ENCODE results near the gene LSS. TPM values are rescaled to one million over a fixed set of nuclear protein-coding genes. Genes with fewer than 3 reads are reported as not detected.
A peak's percentile ranks its signal among the peaks of the same experiment; 100 is the strongest.
"Not testable (repeated sequence)": the region's sequence is repeated elsewhere in the genome, so short reads cannot be mapped to it uniquely, and the experiment has no call there.

LSS gene
- total RNA-seq, 2 experiments from 2014 or later, result 47.8 to 53.3 TPM

- H3K4me1 Mint-ChIP-seq, result peaks cover 6% of the 10 kb centered on the region
- H3K27me3 Mint-ChIP-seq, result peaks cover 23% of the 10 kb centered on the region
- H3K27ac Mint-ChIP-seq, result no peak overlapping the region
- H3K36me3 Mint-ChIP-seq (ENCODE audit: low read depth), result peaks cover 2% of the 10 kb centered on the region
- no peak overlapping the region for H3K4me3 Mint-ChIP-seq
- POLR2A ChIA-PET, result no interaction called here
- CTCF ChIA-PET, result no interaction called here
- H3K9me3 Mint-ChIP-seq, result peaks cover 26% of the 10 kb centered on the region
- DNase-seq, result no peak
Measured at GRCh38 chr21:46171585-46171984, 57.0 kb downstream of the LSS start.

DNA sequence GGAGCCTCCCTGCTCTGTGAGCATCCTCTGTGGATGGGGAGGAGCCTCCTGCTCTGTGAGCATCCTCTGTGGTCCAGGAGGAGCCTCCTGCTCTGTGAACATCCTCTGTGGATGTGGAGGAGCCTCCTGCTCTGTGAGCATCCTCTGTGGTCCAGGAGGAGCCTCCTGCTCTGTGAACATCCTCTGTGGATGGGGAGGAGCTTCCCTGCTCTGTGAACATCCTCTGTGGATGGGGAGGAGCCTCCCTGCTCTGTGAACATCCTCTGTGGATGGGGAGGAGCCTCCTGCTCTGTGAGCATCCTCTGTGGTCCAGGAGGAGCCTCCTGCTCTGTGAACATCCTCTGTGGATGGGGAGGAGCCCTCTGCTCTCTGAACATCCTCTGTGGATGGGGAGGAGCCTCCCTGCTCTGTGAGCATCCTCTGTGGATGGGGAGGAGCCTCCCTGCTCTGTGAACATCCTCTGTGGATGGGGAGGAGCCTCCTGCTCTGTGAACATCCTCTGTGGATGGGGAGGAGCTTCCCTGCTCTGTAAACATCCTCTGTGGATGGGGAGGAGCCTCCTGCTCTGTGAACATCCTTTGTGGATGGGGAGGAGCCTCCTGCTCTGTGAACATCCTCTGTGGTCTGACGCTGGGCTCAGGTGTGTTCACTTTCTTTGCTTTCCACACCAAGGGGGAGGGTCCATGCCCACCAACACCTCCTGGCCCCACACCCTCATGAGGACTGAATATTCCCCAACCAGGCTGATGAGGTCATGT is 58.0 kb downstream of the LSS start:
- H3K4me1 Mint-ChIP-seq; H3K36me3 Mint-ChIP-seq (ENCODE audit: low read depth); POLR2A ChIA-PET; H3K4me3 Mint-ChIP-seq; CTCF ChIA-PET: not testable (repeated sequence)
- Mint-ChIP-seq H3K9me3 (peaks cover 19% of the 10 kb centered on the region), H3K27me3 (peaks cover 14% of the 10 kb centered on the region), H3K27ac (peak overlapping the region; percentile 9)
- peak; percentile 38 for DNase-seq

DNA sequence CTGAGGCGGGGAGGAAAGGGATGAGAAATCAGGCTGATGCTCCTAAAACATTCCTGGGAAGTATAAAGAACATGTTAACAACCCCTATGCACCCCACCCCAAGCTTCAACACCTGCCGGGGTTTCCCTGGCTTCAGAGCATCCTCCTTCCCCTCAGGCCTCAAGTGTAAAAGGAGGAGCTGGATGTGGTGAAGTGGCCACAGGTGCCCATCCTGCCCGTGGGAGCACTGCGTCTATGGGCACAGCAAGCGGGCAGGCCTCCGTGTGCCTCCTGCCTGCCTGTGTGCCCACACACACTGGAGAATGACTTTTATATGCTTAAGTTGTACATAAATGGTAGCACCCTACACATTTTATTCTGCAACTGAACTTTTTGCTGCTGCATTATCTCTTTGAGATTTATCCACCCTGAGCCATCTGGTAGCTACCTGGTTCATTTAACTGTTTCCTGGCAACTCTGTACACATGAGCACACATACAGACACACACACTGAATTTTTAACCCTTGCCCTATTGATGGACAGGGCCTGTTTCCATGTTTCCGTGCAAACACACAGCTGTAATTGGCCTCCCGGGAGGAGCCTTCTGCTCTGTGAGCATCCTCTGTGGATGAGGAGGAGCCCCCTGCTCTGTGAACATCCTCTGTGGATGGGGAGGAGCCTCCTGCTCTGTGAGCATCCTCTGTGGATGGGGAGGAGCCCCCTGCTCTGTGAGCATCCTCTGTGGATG is 59.8 kb downstream of the LSS start:
- peaks cover 6% of the 10 kb centered on the region for H3K4me1 Mint-ChIP-seq
- H3K27ac Mint-ChIP-seq, result no peak overlapping the region
- ChIA-PET POLR2A (no interaction called here), CTCF (no interaction called here)
- H3K27me3 Mint-ChIP-seq, result no peaks in the 10 kb centered on the region
- H3K4me3 Mint-ChIP-seq, result no peak overlapping the region
- no peak for DNase-seq
- H3K9me3 Mint-ChIP-seq, result peaks cover 6% of the 10 kb centered on the region
- H3K36me3 Mint-ChIP-seq (ENCODE audit: low read depth), result no peaks in the 10 kb centered on the region

GRCh38 chr21:46168238-46168637 is 60.3 kb downstream of the LSS start:
- POLR2A ChIA-PET, result no interaction called here
- Mint-ChIP-seq H3K36me3 (ENCODE audit: low read depth) (no peaks in the 10 kb centered on the region), H3K27me3 (no peaks in the 10 kb centered on the region), H3K27ac (no peak overlapping the region), H3K4me1 (peaks cover 6% of the 10 kb centered on the region), H3K4me3 (no peak overlapping the region), H3K9me3 (peaks cover under 1% of the 10 kb centered on the region)
- CTCF ChIA-PET, result no interaction called here
- no peak for DNase-seq

GRCh38 chr21:46165098-46165497 is 63.5 kb downstream of the LSS start:
- POLR2A ChIA-PET, result no interaction called here

GRCh38 chr21:46163380-46163779 is 65.2 kb downstream of the LSS start:
- no peaks in the 10 kb centered on the region for H3K9me3 Mint-ChIP-seq
- POLR2A ChIA-PET, result no interaction called here
- CTCF ChIA-PET, result interaction anchor here (1.8 kb wide), 1 partner anchor 10 kb away, joined by 4 read pairs; no protein-coding TSS in a partner anchor
- no peak for DNase-seq
- H3K27ac Mint-ChIP-seq, result no peak overlapping the region
- H3K27me3 Mint-ChIP-seq, result no peaks in the 10 kb centered on the region
- no peaks in the 10 kb centered on the region for H3K36me3 Mint-ChIP-seq (ENCODE audit: low read depth)
- H3K4me3 Mint-ChIP-seq, result no peak overlapping the region
- no peaks in the 10 kb centered on the region for H3K4me1 Mint-ChIP-seq

More at GRCh38 chr21:46165098-46165497, 63.5 kb downstream of the LSS start:
- CTCF ChIA-PET, result no interaction called here
- DNase-seq, result no peak
- Mint-ChIP-seq H3K9me3 (no peaks in the 10 kb centered on the region), H3K4me1 (no peaks in the 10 kb centered on the region), H3K27ac (no peak overlapping the region), H3K27me3 (no peaks in the 10 kb centered on the region), H3K36me3 (ENCODE audit: low read depth) (no peaks in the 10 kb centered on the region), H3K4me3 (no peak overlapping the region)

- POLR2A ChIA-PET, result no interaction called here
- H3K27me3 Mint-ChIP-seq, result no peaks in the 10 kb centered on the region
- H3K36me3 Mint-ChIP-seq (ENCODE audit: low read depth), result no peaks in the 10 kb centered on the region
- no peaks in the 10 kb centered on the region for H3K9me3 Mint-ChIP-seq
- H3K4me3 Mint-ChIP-seq, result no peak overlapping the region
- no peak for DNase-seq
- CTCF ChIA-PET, result interaction anchor here (0.9 to 1.2 kb wide), 2 partner anchors 12 to 19 kb away, joined by 3 to 4 read pairs; no protein-coding TSS in a partner anchor
- no peaks in the 10 kb centered on the region for H3K4me1 Mint-ChIP-seq
- no peak overlapping the region for H3K27ac Mint-ChIP-seq
Measured at GRCh38 chr21:46161633-46162592, 66.7 kb downstream of the LSS start.

GRCh38 chr21:46160907-46161632 is 67.5 kb downstream of the LSS start:
- Mint-ChIP-seq H3K9me3 (no peaks in the 10 kb centered on the region), H3K4me1 (no peaks in the 10 kb centered on the region), H3K27me3 (no peaks in the 10 kb centered on the region), H3K4me3 (no peak overlapping the region), H3K27ac (no peak overlapping the region), H3K36me3 (ENCODE audit: low read depth) (no peaks in the 10 kb centered on the region)
- DNase-seq, result no peak
- ChIA-PET CTCF (interaction anchor here (0.9 to 1.2 kb wide), 2 partner anchors 11 to 18 kb away, joined by 3 to 4 read pairs; no protein-coding TSS in a partner anchor), POLR2A (no interaction called here)

DNA sequence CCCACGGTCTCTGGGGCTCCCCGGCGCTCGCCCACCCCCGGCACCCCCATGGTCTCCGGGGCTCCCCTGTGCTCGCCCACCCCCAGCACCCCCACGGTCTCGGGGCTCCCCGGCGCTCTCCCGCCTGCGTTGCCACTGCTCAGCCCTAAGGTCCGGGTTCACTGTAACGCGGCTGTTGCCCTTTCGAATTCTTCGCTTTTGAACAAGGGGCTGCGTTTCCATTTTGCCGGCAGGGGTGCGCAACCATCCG is 68.0 kb downstream of the LSS start:
- Mint-ChIP-seq H3K4me1 (no peaks in the 10 kb centered on the region), H3K27me3 (no peaks in the 10 kb centered on the region), H3K27ac (no peak overlapping the region), H3K36me3 (ENCODE audit: low read depth) (no peaks in the 10 kb centered on the region), H3K9me3 (no peaks in the 10 kb centered on the region), H3K4me3 (no peak overlapping the region)
- DNase-seq, result no peak
- POLR2A ChIA-PET, result interaction anchor here (0.6 kb wide), 1 partner anchor 62 kb away, joined by 5 read pairs; no protein-coding TSS in a partner anchor
- CTCF ChIA-PET, result no interaction called here

GRCh38 chr21:46159841-46160656 is 68.5 kb downstream of the LSS start:
- Mint-ChIP-seq H3K27me3 (no peaks in the 10 kb centered on the region), H3K9me3 (no peaks in the 10 kb centered on the region), H3K27ac (no peak overlapping the region), H3K4me1 (no peaks in the 10 kb centered on the region), H3K36me3 (ENCODE audit: low read depth) (no peaks in the 10 kb centered on the region), H3K4me3 (no peak overlapping the region)
- no peak for DNase-seq
- CTCF ChIA-PET, result interaction anchor here (0.5 to 0.9 kb wide), 2 partner anchors 12 to 18 kb away, joined by 3 read pairs; no protein-coding TSS in a partner anchor
- POLR2A ChIA-PET, result interaction anchor here (0.6 kb wide), 1 partner anchor 61 kb away, joined by 5 read pairs; no protein-coding TSS in a partner anchor

GRCh38 chr21:46159390-46159789 is 69.2 kb downstream of the LSS start:
- H3K27me3 Mint-ChIP-seq, result no peaks in the 10 kb centered on the region
- H3K9me3 Mint-ChIP-seq, result no peaks in the 10 kb centered on the region
- H3K4me3 Mint-ChIP-seq, result no peak overlapping the region
- H3K27ac Mint-ChIP-seq, result peak overlapping the region; percentile 25
- no peaks in the 10 kb centered on the region for H3K36me3 Mint-ChIP-seq (ENCODE audit: low read depth)
- H3K4me1 Mint-ChIP-seq, result no peaks in the 10 kb centered on the region
- CTCF ChIA-PET, result interaction anchor here (0.9 kb wide), 1 partner anchor 17 kb away, joined by 3 read pairs; no protein-coding TSS in a partner anchor
- DNase-seq, result no peak
- POLR2A ChIA-PET, result no interaction called here

All from activated CD4-positive, alpha-beta T cell treated with anti-CD3 and anti-CD28 coated beads, Interleukin-2, amount 10 ng/mL, durations not matched to agents 7 days and 5 days (primary cell).